SK-N-SH (cell line): ENCODE results near the gene SCAI. TPM values are rescaled to one million over a fixed set of nuclear protein-coding genes. Genes with fewer than 3 reads are reported as not detected.

Experiments
- CTCF ChIA-PET: fragments of 300-600, 350-600 bp; formaldehyde crosslinking; extraction: SDS; loops from one replicate; lab custom pipeline; 2021; lab: Yijun Ruan, JAX
- POLR2A ChIA-PET: fragments of 350-600 bp; sonication (Branson Sonifier 250); formaldehyde crosslinking; extraction: SDS; loops from one replicate; lab custom pipeline; 2020; ENCODE audit warnings: antibody characterized with exemption, inconsistent platforms; lab: Yijun Ruan, JAX
- DNase-seq: peaks from one replicate; pipeline ENCODE4 v3.0.0; 2012
- H2AFZ ChIP-seq: fragments of 200-600 bp; sonication (generic); 2 replicates; pipeline ENCODE4 v1.8.1; 2016; ENCODE audit warnings: antibody characterized with exemption, mild to moderate bottlenecking, low read depth
- H3F3A ChIP-seq: fragments of 200-600 bp; sonication (generic); replicated peaks from 2 replicates; pipeline ENCODE3; 2016; ENCODE audit warnings: antibody characterized with exemption, mild to moderate bottlenecking; ENCODE audit not compliant: insufficient read depth
- H3K27ac ChIP-seq, 2 experiments: fragments of 200-500 bp in 1 of 2; fragments of 200-600 bp in 1 of 2; sonication (Bioruptor generic) in 1 of 2; sonication (generic), shearing (Covaris generic) in 1 of 2; 2 replicates each; pipeline versions ENCODE4 v1.5.1 to v1.6.1; 2014 to 2016; ENCODE audit warnings: low read depth in 2 of 2, inconsistent platforms in 1 of 2, low read length in 1 of 2, mild to moderate bottlenecking in 1 of 2, mixed read lengths in 1 of 2
- H3K27me3 ChIP-seq: fragments of 200-600 bp; sonication (generic), shearing (Covaris generic); 2 replicates; pipeline ENCODE4 v1.6.1; 2016; ENCODE audit warnings: mixed run types; ENCODE audit not compliant: insufficient read depth
- H3K36me3 ChIP-seq, 2 experiments: fragments of 200-500 bp in 1 of 2; fragments of 200-600 bp in 1 of 2; sonication (Bioruptor generic) in 1 of 2; sonication (generic) in 1 of 2; replicated peaks in 1 of 2; 2 replicates each; pipeline versions ENCODE3 to v1.5.1; 2014 to 2016; ENCODE audit warnings: low read length in 1 of 2, mild to moderate bottlenecking in 1 of 2; ENCODE audit not compliant: insufficient read depth in 2 of 2, control insufficient read depth in 1 of 2
- H3K4me1 ChIP-seq, 2 experiments: fragments of 200-500 bp in 1 of 2; fragments of 200-600 bp in 1 of 2; sonication (Bioruptor generic) in 1 of 2; sonication (generic), shearing (Covaris generic) in 1 of 2; 2 replicates each; pipeline versions ENCODE4 v1.5.1 to v1.6.1; 2014 to 2016; ENCODE audit warnings: low read depth in 1 of 2, low read length in 1 of 2, mixed run types in 1 of 2; ENCODE audit not compliant: insufficient read depth in 2 of 2, control insufficient read depth in 1 of 2
- H3K4me2 ChIP-seq: fragments of 200-600 bp; sonication (generic), shearing (Covaris generic); 2 replicates; pipeline ENCODE4 v1.6.1; 2017; ENCODE audit warnings: mixed run types
- H3K4me3 ChIP-seq, 2 experiments: fragments of 200-500 bp in 1 of 2; fragments of 200-600 bp in 1 of 2; sonication (Bioruptor generic) in 1 of 2; sonication (generic), shearing (Covaris generic) in 1 of 2; 2 replicates each; pipeline versions ENCODE4 v1.5.1 to v1.8.1; 2014 to 2016; ENCODE audit warnings: low read depth in 2 of 2, inconsistent platforms in 1 of 2, low read length in 1 of 2, mild to moderate bottlenecking in 1 of 2, mixed read lengths in 1 of 2, moderate library complexity in 1 of 2
- H3K79me2 ChIP-seq: fragments of 200-600 bp; sonication (generic); 2 replicates; pipeline ENCODE4 v1.8.1; 2017; ENCODE audit warnings: mild to moderate bottlenecking; ENCODE audit not compliant: insufficient read depth
- H3K9ac ChIP-seq: fragments of 200-600 bp; sonication (generic); 2 replicates; pipeline ENCODE4 v1.6.1; 2017; ENCODE audit warnings: mixed run types
- H3K9me2 ChIP-seq: fragments of 200-600 bp; sonication (generic); 2 replicates; pipeline ENCODE4 v1.6.1; 2017; ENCODE audit warnings: mixed run types
- H3K9me3 ChIP-seq: fragments of 200-600 bp; sonication (generic); 2 replicates; pipeline ENCODE4 v1.6.1; 2017; ENCODE audit warnings: mixed run types, mild to moderate bottlenecking, moderate library complexity
- H4K20me1 ChIP-seq: fragments of 200-600 bp; sonication (generic); 2 replicates; pipeline ENCODE4 v1.6.1; 2017; ENCODE audit warnings: mild to moderate bottlenecking, mixed run types; ENCODE audit not compliant: insufficient read depth
- CHD2 ChIP-seq: fragments of 150-350 bp; IDR thresholded peaks from 2 replicates; pipeline ENCODE4 v1.6.1; 2018; ENCODE audit warnings: low read length; ENCODE audit not compliant: partially characterized antibody
- ELF1 ChIP-seq: IDR thresholded peaks from 2 replicates; pipeline ENCODE4 v1.4.0; 2012
- FOSL2 ChIP-seq: IDR thresholded peaks from 2 replicates; pipeline ENCODE4 v1.4.0; 2012; ENCODE audit warnings: low read depth, mild to moderate bottlenecking, moderate library complexity, borderline replicate concordance
- GABPA ChIP-seq: IDR thresholded peaks from 2 replicates; pipeline ENCODE4 v1.4.0; 2012; ENCODE audit warnings: low read depth, mild to moderate bottlenecking
- IRF3 ChIP-seq: fragments of 150-350 bp; IDR thresholded peaks from 2 replicates; pipeline ENCODE4 v1.6.1; 2016; ENCODE audit warnings: mild to moderate bottlenecking, low read depth, low read length
- MEF2A ChIP-seq: IDR thresholded peaks from 2 replicates; pipeline ENCODE4 v1.4.0; 2012; ENCODE audit warnings: low read depth, borderline replicate concordance
- NRF1 ChIP-seq: IDR thresholded peaks from 2 replicates; pipeline ENCODE4 v1.6.1; 2012; ENCODE audit warnings: low read depth, mild to moderate bottlenecking, low read length
- RAD21 ChIP-seq: IDR thresholded peaks from 2 replicates; pipeline ENCODE4 v1.6.1; 2012; ENCODE audit warnings: mild to moderate bottlenecking, low read length
- RCOR1 ChIP-seq: fragments of 150-350 bp; IDR thresholded peaks from 2 replicates; pipeline ENCODE4 v1.6.1; 2017; ENCODE audit warnings: antibody characterized with exemption, low read length
- RFX5 ChIP-seq: IDR thresholded peaks from 2 replicates; pipeline ENCODE4 v1.6.1; 2012; ENCODE audit warnings: mild to moderate bottlenecking, improper control_type of control experiment, low read length
- SMC3 ChIP-seq: IDR thresholded peaks from 2 replicates; pipeline ENCODE4 v1.6.1; 2012; ENCODE audit warnings: low read depth, low read length, improper control_type of control experiment
- TAF1 ChIP-seq: IDR thresholded peaks from 2 replicates; pipeline ENCODE4 v1.6.1; 2012; ENCODE audit warnings: low read depth, mild to moderate bottlenecking, low read length, moderate library complexity, borderline replicate concordance
- TEAD4 ChIP-seq: IDR thresholded peaks from 2 replicates; pipeline ENCODE4 v1.4.0; 2012; ENCODE audit warnings: mild to moderate bottlenecking, borderline replicate concordance; ENCODE audit not compliant: insufficient read depth
- YY1 ChIP-seq: IDR thresholded peaks from 2 replicates; pipeline ENCODE4 v1.4.0; 2012; ENCODE audit warnings: low read depth, mild to moderate bottlenecking
- WGBS: methylation state at CpG from one replicate; pipeline ENCODE4 v1.1.6; 2017; ENCODE audit warnings: low lambda C conversion rate; 5-methylcytosine and 5-hydroxymethylcytosine counted together
- polyA plus RNA-seq, 3 experiments: library from polyadenylated mRNA; depleted of rRNA; stranded (reverse); fragments of >200 nt; gene quantifications; 2 replicates each; pipeline ENCODE4 v1.2.3, GENCODE V29; 2012
- TF ChIP-seq, protein P1 (sequence below): IDR thresholded peaks from 2 replicates; pipeline ENCODE4 v1.4.0; 2012; ENCODE audit warnings: low read depth, borderline replicate concordance
- TF ChIP-seq, protein P2 (sequence below): IDR thresholded peaks from 2 replicates; pipeline ENCODE4; 2012

Gene SCAI
- polyA plus RNA-seq, 1 of the 3 experiments (the other 2 are of a cell fraction): 0.85 TPM

- TF ChIP-seq MEF2A: no peak
- no peak for TF ChIP-seq NRF1
Measured at GRCh38 chr9:125103021-125103420, 40.3 kb downstream of the SCAI start (continued).

DNA sequence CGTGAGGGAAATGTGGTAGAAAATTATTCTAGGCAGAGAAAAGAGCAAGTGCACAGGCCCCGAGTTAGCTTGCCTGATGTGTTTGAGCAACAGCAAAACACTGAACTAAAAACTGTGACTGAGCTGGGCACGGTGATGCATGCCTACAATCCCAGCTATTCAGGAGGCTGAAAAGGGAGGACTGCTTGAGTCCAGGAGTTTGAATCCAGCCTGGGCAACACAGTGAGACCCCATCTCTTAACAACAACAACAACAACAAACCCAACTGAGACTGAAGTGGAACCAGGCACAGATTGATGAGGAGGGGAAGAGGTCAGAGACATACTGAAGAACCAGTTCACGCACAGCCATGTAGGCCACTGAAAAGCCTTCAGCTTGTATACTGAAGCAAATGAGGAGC is 42.5 kb downstream of the SCAI start:
- CTCF ChIA-PET: no interaction called here
- Histone ChIP-seq H3K4me1 (peaks cover 0 to 3% of the 10 kb centered on the region in 2 experiments; a peak in 1 of 4 replicates), H3K4me2 (no peak overlapping the region), H3K36me3 (no peaks in the 10 kb centered on the region), H4K20me1 (no peaks in the 10 kb centered on the region), H3F3A (peaks cover 5% of the 10 kb centered on the region), H3K27ac (no peak overlapping the region), H2AFZ (no peak overlapping the region), H3K9me3 (no peaks in the 10 kb centered on the region), H3K9ac (no peak overlapping the region), H3K4me3 (no peak overlapping the region), H3K27me3 (no peaks in the 10 kb centered on the region), H3K79me2 (no peaks in the 10 kb centered on the region), H3K9me2 (no peaks in the 10 kb centered on the region)
- POLR2A ChIA-PET: no interaction called here
- no peak for DNase-seq
- no peak for TF ChIP-seq SMC3
- no peak for TF ChIP-seq IRF3
- no peak for TF ChIP-seq CHD2
- no peak for TF ChIP-seq FOSL2
- TF ChIP-seq, protein P1, sequence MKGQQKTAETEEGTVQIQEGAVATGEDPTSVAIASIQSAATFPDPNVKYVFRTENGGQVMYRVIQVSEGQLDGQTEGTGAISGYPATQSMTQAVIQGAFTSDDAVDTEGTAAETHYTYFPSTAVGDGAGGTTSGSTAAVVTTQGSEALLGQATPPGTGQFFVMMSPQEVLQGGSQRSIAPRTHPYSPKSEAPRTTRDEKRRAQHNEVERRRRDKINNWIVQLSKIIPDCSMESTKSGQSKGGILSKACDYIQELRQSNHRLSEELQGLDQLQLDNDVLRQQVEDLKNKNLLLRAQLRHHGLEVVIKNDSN: no peak
- TF ChIP-seq, protein P2, sequence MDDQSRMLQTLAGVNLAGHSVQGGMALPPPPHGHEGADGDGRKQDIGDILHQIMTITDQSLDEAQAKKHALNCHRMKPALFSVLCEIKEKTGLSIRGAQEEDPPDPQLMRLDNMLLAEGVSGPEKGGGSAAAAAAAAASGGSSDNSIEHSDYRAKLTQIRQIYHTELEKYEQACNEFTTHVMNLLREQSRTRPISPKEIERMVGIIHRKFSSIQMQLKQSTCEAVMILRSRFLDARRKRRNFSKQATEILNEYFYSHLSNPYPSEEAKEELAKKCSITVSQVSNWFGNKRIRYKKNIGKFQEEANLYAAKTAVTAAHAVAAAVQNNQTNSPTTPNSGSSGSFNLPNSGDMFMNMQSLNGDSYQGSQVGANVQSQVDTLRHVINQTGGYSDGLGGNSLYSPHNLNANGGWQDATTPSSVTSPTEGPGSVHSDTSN: no peak
- no peak for TF ChIP-seq YY1
- TF ChIP-seq TEAD4: no peak
- no peak for TF ChIP-seq TAF1
- TF ChIP-seq RAD21: no peak
- TF ChIP-seq RFX5: no peak
- no peak for TF ChIP-seq ELF1
- TF ChIP-seq RCOR1: no peak
- 85% methylated on average over 4 of the region's 4 CpGs for WGBS

- TF ChIP-seq GABPA: no peak
- no peak for TF ChIP-seq IRF3
- 85% methylated on average over 3 of the region's 3 CpGs for WGBS
- Histone ChIP-seq H3K4me1 (peaks cover 0 to 3% of the 10 kb centered on the region in 2 experiments; a peak in 1 of 4 replicates), H3K27ac (no peak overlapping the region; a peak in 1 of 4 replicates), H3K4me3 (no peak overlapping the region), H3K36me3 (no peaks in the 10 kb centered on the region), H3K27me3 (no peaks in the 10 kb centered on the region), H4K20me1 (no peaks in the 10 kb centered on the region), H3K79me2 (no peaks in the 10 kb centered on the region), H3F3A (no peaks in the 10 kb centered on the region), H2AFZ (no peak overlapping the region), H3K9me3 (no peaks in the 10 kb centered on the region), H3K4me2 (no peak overlapping the region), H3K9ac (no peak overlapping the region), H3K9me2 (no peaks in the 10 kb centered on the region)
- CTCF ChIA-PET: no interaction called here
- POLR2A ChIA-PET: no interaction called here
- no peak for DNase-seq
Measured at GRCh38 chr9:125099816-125100215, 43.5 kb downstream of the SCAI start.
